ENCODE data around the gene CLPTM1. TPM values are rescaled to one million over a fixed set of nuclear protein-coding genes. Genes with fewer than 3 reads are reported as not detected.

The CLPTM1 gene
- polyA plus RNA-seq, 1 donor (not counting 4 experiments of a cell fraction or from before 2014, with no cell fraction given), result 44.6 TPM

DNA sequence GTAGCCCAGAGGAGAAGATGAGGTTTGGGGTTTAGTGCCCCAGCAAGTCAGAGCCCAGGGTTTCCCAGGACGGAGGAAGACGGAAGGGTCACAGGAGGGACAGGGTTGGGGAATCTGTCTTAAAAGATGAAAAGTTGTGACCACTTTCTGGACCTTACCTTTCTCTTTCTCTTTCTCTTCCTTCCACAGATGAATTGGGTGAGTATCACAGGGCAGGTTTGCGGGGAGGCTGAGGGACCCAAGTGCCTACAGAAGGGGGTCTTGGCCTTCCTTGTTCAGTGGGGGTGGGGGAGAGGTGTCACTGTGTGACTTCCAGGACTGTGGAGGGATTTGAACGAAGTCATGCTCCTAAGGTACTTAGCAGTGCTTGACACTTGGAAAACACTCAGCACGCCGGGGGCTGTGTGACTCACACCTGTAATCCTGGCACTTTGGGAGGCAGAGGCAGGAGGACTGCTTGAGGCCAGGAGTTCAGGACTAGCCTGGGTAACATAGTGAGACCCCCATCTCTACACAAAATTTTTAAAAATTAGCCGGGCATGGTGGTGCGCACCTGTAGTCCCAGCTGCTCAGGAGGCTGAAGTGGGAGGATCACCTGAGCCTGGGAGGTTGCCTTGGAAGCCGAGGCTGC lies 54.6 kb downstream of the CLPTM1 start:
- no peak overlapping the region for H3K27ac ChIP-seq (ENCODE audit: control insufficient read depth, insufficient read depth, low read length)
- H3K4me1 ChIP-seq (ENCODE audit: control insufficient read depth, extremely low read depth, insufficient read depth, low read length), result no peaks in the 10 kb centered on the region
- H3K4me3 ChIP-seq (ENCODE audit: control insufficient read depth in 2 of 3, extremely low read depth in 1 of 3, insufficient read depth in 2 of 3, low read depth in 1 of 3, low read length in 3 of 3), result no peak overlapping the region
- H3K27me3 ChIP-seq (ENCODE audit: control insufficient read depth, extremely low read depth, insufficient read depth, low read length), result no peaks in the 10 kb centered on the region
- FAIRE-seq (no peak), DNase-seq (ENCODE audit: low read depth, low spot score) (no peak)
- TF ChIP-seq CTCF (optimal IDR thresholded peaks at IDR 0.05 in 1 of 3, IDR thresholded peaks at IDR 0.05 in 1 of 3, conservative IDR thresholded peaks at IDR 0.05 in 1 of 3; ENCODE audit: extremely low read depth in 1 of 3, insufficient read depth in 2 of 3, low read length in 3 of 3) (no peak), EZH2 (IDR thresholded peaks at IDR 0.05; ENCODE audit: low read length) (no peak)
- no peak overlapping the region for H3K9ac ChIP-seq (ENCODE audit: control insufficient read depth, extremely low read depth, insufficient read depth, low read length)
- dilution Hi-C loops (cut with MboI; ENCODE audit: extremely low pct_ligation_motif_present, low sequenced_read_pairs), result no loop called here
- H2AFZ ChIP-seq (ENCODE audit: control insufficient read depth, low read length), result no peak overlapping the region
- H3K9me1 ChIP-seq (ENCODE audit: control insufficient read depth, extremely low read depth, insufficient read depth, low read length), result no peaks in the 10 kb centered on the region
- H4K20me1 ChIP-seq (ENCODE audit: control insufficient read depth, extremely low read depth, insufficient read depth, low read length), result no peaks in the 10 kb centered on the region
- no peaks in the 10 kb centered on the region for H3K9me3 ChIP-seq (ENCODE audit: control insufficient read depth, low read depth, low read length)
- H3K36me3 ChIP-seq (ENCODE audit: control insufficient read depth in 2 of 2, extremely low read depth in 1 of 2, insufficient read depth in 2 of 2, low read length in 2 of 2), result peaks cover 3 to 4% of the 10 kb centered on the region in 2 experiments
- no peak overlapping the region for H3K4me2 ChIP-seq (ENCODE audit: control insufficient read depth, extremely low read depth, insufficient read depth, low read depth, low read length)
- no peaks in the 10 kb centered on the region for H3K79me2 ChIP-seq (ENCODE audit: control insufficient read depth, insufficient read depth, low read length)

GRCh38 chr19:45010306-45010705 lies 55.1 kb downstream of the CLPTM1 start:
- H3K9ac ChIP-seq (ENCODE audit: control insufficient read depth, extremely low read depth, insufficient read depth, low read length), result no peak overlapping the region
- dilution Hi-C loops (cut with MboI; ENCODE audit: extremely low pct_ligation_motif_present, low sequenced_read_pairs), result no loop called here
- no peak overlapping the region for H2AFZ ChIP-seq (ENCODE audit: control insufficient read depth, low read length)
- no peaks in the 10 kb centered on the region for H4K20me1 ChIP-seq (ENCODE audit: control insufficient read depth, extremely low read depth, insufficient read depth, low read length)
- no peak overlapping the region for H3K4me3 ChIP-seq (ENCODE audit: control insufficient read depth in 2 of 3, extremely low read depth in 1 of 3, insufficient read depth in 2 of 3, low read depth in 1 of 3, low read length in 3 of 3)
- H3K9me1 ChIP-seq (ENCODE audit: control insufficient read depth, extremely low read depth, insufficient read depth, low read length), result no peaks in the 10 kb centered on the region
- H3K27ac ChIP-seq (ENCODE audit: control insufficient read depth, insufficient read depth, low read length), result no peak overlapping the region
- peaks cover 3 to 6% of the 10 kb centered on the region in 2 experiments for H3K36me3 ChIP-seq (ENCODE audit: control insufficient read depth in 2 of 2, extremely low read depth in 1 of 2, insufficient read depth in 2 of 2, low read length in 2 of 2)
- DNase-seq (ENCODE audit: low read depth, low spot score) (no peak), FAIRE-seq (no peak)
- H3K27me3 ChIP-seq (ENCODE audit: control insufficient read depth, extremely low read depth, insufficient read depth, low read length), result no peaks in the 10 kb centered on the region
- H3K9me3 ChIP-seq (ENCODE audit: control insufficient read depth, low read depth, low read length), result no peaks in the 10 kb centered on the region
- no peak overlapping the region for H3K4me2 ChIP-seq (ENCODE audit: control insufficient read depth, extremely low read depth, insufficient read depth, low read depth, low read length)
- no peaks in the 10 kb centered on the region for H3K79me2 ChIP-seq (ENCODE audit: control insufficient read depth, insufficient read depth, low read length)
- no peaks in the 10 kb centered on the region for H3K4me1 ChIP-seq (ENCODE audit: control insufficient read depth, extremely low read depth, insufficient read depth, low read length)
- TF ChIP-seq EZH2 (IDR thresholded peaks at IDR 0.05; ENCODE audit: low read length), result no peak
- TF ChIP-seq CTCF (optimal IDR thresholded peaks at IDR 0.05 in 1 of 3, IDR thresholded peaks at IDR 0.05 in 1 of 3, conservative IDR thresholded peaks at IDR 0.05 in 1 of 3; ENCODE audit: extremely low read depth in 1 of 3, insufficient read depth in 2 of 3, low read length in 3 of 3), result no peak

All from keratinocyte (primary cell).